ENCODE results near the gene MYOM3.
"Not testable (repeated sequence)": the region's sequence is repeated elsewhere in the genome, so short reads cannot be mapped to it uniquely, and the experiment has no call there.

MYOM3 gene

DNA sequence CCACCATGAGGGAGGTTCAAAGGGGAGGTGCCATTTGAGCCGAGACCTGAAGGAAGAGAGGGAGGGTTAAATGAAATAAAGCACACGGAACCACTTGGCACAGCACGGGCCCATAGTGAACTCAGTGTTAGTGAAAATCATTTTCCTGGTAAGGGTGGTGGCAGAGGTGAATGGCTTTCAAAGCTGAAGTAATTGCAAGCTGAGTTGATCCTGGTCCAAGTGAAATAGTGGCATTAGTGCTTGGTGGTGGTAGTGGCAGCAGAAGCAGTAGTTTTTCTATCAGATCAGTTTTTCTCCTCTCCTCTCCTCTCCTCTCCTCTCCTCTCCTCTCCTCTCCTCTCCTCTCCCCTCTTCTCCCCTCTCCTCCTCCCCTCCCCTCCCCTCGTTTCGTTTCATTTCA, 101.3 kb downstream of the MYOM3 start:
- H3K4me3 ChIP-seq (replicated peaks; ENCODE audit: low read depth, low read length): no peak overlapping the region
- TF ChIP-seq, protein P1, sequence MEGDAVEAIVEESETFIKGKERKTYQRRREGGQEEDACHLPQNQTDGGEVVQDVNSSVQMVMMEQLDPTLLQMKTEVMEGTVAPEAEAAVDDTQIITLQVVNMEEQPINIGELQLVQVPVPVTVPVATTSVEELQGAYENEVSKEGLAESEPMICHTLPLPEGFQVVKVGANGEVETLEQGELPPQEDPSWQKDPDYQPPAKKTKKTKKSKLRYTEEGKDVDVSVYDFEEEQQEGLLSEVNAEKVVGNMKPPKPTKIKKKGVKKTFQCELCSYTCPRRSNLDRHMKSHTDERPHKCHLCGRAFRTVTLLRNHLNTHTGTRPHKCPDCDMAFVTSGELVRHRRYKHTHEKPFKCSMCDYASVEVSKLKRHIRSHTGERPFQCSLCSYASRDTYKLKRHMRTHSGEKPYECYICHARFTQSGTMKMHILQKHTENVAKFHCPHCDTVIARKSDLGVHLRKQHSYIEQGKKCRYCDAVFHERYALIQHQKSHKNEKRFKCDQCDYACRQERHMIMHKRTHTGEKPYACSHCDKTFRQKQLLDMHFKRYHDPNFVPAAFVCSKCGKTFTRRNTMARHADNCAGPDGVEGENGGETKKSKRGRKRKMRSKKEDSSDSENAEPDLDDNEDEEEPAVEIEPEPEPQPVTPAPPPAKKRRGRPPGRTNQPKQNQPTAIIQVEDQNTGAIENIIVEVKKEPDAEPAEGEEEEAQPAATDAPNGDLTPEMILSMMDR (IDR thresholded peaks at IDR 0.05; ENCODE audit: low read length, missing control alignments): no peak
- DNase-seq (ENCODE audit: low read depth): no peak

DNA sequence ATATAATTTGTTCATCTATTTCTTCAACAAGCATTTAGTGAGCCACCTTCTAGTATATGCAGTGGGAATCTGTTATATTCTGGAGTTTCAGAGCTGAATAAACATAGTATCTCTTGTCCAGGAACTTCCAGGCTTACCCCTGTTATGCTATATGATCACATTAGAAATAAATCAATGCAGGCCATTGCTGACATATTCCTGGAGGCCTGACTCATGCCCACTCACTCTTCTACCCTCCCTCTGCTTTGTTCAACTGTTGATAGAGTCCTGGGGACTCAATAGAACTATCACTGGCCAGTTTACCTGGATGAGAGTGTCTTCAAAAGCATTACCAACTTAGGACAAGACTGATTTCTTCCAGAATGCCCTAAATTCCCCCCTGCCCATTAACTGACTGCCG, 102.5 kb downstream of the MYOM3 start:
- TF ChIP-seq, protein P1 (IDR thresholded peaks at IDR 0.05; ENCODE audit: low read length, missing control alignments): no peak
- H3K4me3 ChIP-seq (replicated peaks; ENCODE audit: low read depth, low read length): no peak overlapping the region
- peak; percentile 33 for DNase-seq (ENCODE audit: low read depth)

DNA sequence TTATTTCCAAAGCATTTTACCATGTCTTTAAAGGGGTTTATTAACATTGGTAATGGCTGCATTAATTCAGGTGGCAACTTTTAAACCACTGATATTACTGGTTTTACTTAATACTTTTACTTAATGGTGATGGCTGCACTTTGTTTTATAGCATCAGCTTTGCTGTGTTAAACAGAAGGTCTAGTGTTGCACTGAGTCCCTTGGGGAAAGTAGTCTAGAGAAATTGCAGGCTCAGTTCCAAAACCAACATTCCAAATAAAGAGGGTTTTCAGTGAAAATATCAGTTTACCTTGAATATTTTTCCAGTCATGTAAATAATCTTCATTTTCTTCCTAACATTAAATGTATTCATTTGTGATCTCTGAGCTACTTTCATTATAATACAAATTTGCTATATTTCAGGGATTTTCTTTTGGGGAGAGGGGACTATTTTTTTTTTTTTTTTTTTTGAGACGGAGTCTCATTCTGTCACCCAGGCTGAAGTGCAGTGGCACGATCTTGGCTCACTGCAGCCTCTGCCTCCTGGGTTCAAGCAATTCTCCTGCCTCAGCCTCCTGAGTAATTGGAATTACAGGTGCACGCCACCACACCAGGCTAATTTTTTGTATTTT, 103.3 kb downstream of the MYOM3 start:
- peak; percentile 78 for DNase-seq (ENCODE audit: low read depth)
- H3K4me3 ChIP-seq (replicated peaks; ENCODE audit: low read depth, low read length): not testable (repeated sequence)

DNA sequence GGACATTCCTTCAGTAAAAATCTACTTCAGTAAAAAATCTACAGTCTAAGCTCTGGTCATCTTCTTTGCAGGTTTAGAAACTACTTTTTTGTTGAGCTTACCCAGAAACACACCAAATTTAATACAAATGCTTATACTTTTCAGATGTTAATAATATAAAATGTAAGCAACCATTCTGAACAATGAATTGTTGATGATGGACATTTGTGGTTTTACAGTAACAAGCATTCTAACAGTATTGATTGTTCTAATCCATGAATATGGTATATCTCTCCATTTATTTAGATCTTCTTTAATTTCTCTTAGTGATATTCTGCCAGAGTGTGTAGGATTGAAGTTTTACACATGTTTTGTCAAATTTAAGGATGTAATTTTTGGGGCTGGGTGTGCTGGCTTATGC, 104.9 kb downstream of the MYOM3 start:
- TF ChIP-seq, protein P1 (IDR thresholded peaks at IDR 0.05; ENCODE audit: low read length, missing control alignments): no peak
- no peak overlapping the region for H3K4me3 ChIP-seq (replicated peaks; ENCODE audit: low read depth, low read length)
- no peak for DNase-seq (ENCODE audit: low read depth)
